Heart right ventricle (tissue), 16 donors: Measurements from ENCODE around the gene NPHP4. TPM values are rescaled to one million over a fixed set of nuclear protein-coding genes. Genes with fewer than 3 reads are reported as not detected.

Experiments used
- ATAC-seq, 8 donors: fragments of 200-7000 bp; cut with Tn5 transposase; one replicate each; pipeline ENCODE4 v1.9.1; 2020; ENCODE audit warnings: mild to moderate bottlenecking in 8 of 8, moderate library complexity in 8 of 8, moderate number of reproducible peaks in 1 of 8
- DNase-seq, 2 donors: peaks; one replicate each; pipeline ENCODE4 v3.0.0-alpha.2; 2020
- H3K27ac ChIP-seq, 10 donors: fragments of 200-600 bp; sonication (generic) in 2 of 10; one replicate each; pipeline versions ENCODE4 v1.5.0 to v1.8.0; 2020 to 2022; ENCODE audit warnings: mild to moderate bottlenecking in 3 of 10
- H3K27me3 ChIP-seq, 7 donors: fragments of 200-600 bp; one replicate each; pipeline ENCODE4 v1.8.0; 2021 to 2022; ENCODE audit warnings: mild to moderate bottlenecking in 2 of 7
- H3K36me3 ChIP-seq, 9 donors: fragments of 200-600 bp; sonication (generic) in 1 of 9; one replicate each; pipeline versions ENCODE4 v1.5.0 to v1.8.0; 2020 to 2022; ENCODE audit warnings: mild to moderate bottlenecking in 2 of 9
- H3K4me1 ChIP-seq, 9 donors: fragments of 200-600 bp; sonication (generic) in 1 of 9; one replicate each; pipeline versions ENCODE4 v1.5.0 to v1.8.0; 2020 to 2022; ENCODE audit warnings: mild to moderate bottlenecking in 4 of 9
- H3K4me3 ChIP-seq, 10 donors: fragments of 200-600 bp; sonication (generic) in 2 of 10; one replicate each; pipeline versions ENCODE4 v1.5.0 to v1.8.0; 2020 to 2022; ENCODE audit warnings: mild to moderate bottlenecking in 7 of 10, moderate library complexity in 2 of 10
- H3K9me3 ChIP-seq, 11 donors: fragments of 200-600 bp in 10 of 11; sonication (generic) in 2 of 11; one replicate each; pipeline versions ENCODE4 v1.5.0 to v1.8.0; 2013 to 2022; ENCODE audit warnings: mild to moderate bottlenecking in 2 of 11, control low read depth in 1 of 11, moderate library complexity in 1 of 11
- WGBS, 2 donors: extraction: QIAGEN DNeasy Blood & Tissue Kit; methylation state at CpG; one replicate each; pipeline ENCODE4 v1.1.7; 2013; ENCODE audit warnings: inconsistent platforms in 1 of 2; 5-methylcytosine and 5-hydroxymethylcytosine counted together
- intact Hi-C, 10 donors: fragments of 100-400 bp; cut with DNase I; formaldehyde crosslinking; loops; one replicate each; pipeline versions ENCODE4 v1.11.1 to v1.14.2; 2022
- polyA plus RNA-seq, 2 donors: library from polyadenylated mRNA; stranded (reverse); fragments of 200-250 nt; gene quantifications; one replicate each; pipeline ENCODE4 v1.2.3, GENCODE V29; 2013
- total RNA-seq, 10 donors: library from RNA; stranded (reverse); fragmentation: NEBNext Ultra II Directional in 3 of 10; extraction: Animal tissue kit (Norgen Biotek cat#: 25700) in 3 of 10; gene quantifications; one replicate each; pipeline versions ENCODE4 v1.2.1 to v1.2.4, GENCODE V29; 2021 to 2023
- TF ChIP-seq, protein P1 (sequence below), 9 donors: fragments of 200-600 bp; sonication (generic) in 2 of 9; IDR thresholded peaks; one replicate each; pipeline versions ENCODE4 v1.5.0 to v1.8.0; 2021 to 2022; ENCODE audit warnings: antibody characterized with exemption in 9 of 9, mild to moderate bottlenecking in 5 of 9, moderate library complexity in 1 of 9
- donor health status: Arrhythmogenic right ventricular cardiomyopathy.
- donor health status: ischemic (EF 13 %, LVEDD 7.1; RV severe dilation, severe dysfunction).
- donor health status: healthy with polysubstance abuse.
- donor health status: DM: no; HTN: yes; CAD: no.
- donor health status: DM: no; HTN: no; CAD: no.
- donor health status: ischemic (EF 25% LVEDD 6.9; RV normal size, moderate dysfunction).
- donor health status: ischemic (EF 25% LVEDD 5.7; RV mildly dilated, moderate dysfunction).
- donor health status: healthy.
- donor health status: DM: yes; HTN: yes; CAD: no.
- donor health status: Ischemic cardiomyopathy.
- donor health status: ischemic (EF 35%, LVEDD 5.7; RV mildly dilated, moderate dysfunction).
- donor health status: nonischemic (EF 11% LVEDD 7.7; RV severe dilation, severe dysfunction).
- donor health status: DM: yes; HTN: yes; CAD: no.
- donor health status: PGD.
- donor health status: ischemic (EF 29% LVEDD 5.4; RV normal size, mild dysfunction).
- donor health status: nonischemic (EF 23%, LVEDD 6.1; RV moderate dilation, normal function).

Gene NPHP4
- total and polyA plus RNA-seq, 12 donors, result 2.4 to 5.7 (median 3.3) TPM

DNA sequence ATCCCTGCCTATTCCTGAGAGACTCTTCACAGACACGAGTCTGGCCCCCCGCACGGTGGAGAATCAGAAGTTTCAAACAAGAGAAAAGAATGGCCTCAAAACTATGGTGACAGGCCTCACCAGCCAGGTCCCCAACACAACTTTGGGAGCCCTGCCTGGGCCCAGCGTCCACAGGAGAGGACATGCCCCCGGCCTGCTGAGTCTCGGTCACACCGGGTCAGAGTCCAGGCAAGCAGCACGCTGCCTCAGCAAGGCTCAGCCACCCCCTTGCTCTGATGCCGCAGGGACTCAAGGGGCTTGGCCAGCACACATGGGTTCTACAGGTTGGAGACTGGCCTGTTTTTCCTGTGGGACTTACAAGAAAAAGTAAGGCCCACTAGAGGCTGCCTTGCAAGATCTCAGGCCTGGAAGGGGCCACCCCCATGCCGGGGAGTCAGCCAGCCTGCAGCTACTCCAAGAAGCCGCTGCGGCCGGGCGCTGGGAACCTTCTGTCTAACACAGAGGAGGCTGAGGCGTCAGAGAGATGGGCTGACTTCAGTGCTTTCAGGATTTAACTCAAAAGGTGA is 116.8 kb downstream of the NPHP4 start:
- WGBS, 2 donors, result 93 to 94% methylated on average over 15 of the region's 15 CpGs
- intact Hi-C loops, result no loop called here
- no peaks in the 10 kb centered on the region for H3K27me3 ChIP-seq
- TF ChIP-seq, protein P1, sequence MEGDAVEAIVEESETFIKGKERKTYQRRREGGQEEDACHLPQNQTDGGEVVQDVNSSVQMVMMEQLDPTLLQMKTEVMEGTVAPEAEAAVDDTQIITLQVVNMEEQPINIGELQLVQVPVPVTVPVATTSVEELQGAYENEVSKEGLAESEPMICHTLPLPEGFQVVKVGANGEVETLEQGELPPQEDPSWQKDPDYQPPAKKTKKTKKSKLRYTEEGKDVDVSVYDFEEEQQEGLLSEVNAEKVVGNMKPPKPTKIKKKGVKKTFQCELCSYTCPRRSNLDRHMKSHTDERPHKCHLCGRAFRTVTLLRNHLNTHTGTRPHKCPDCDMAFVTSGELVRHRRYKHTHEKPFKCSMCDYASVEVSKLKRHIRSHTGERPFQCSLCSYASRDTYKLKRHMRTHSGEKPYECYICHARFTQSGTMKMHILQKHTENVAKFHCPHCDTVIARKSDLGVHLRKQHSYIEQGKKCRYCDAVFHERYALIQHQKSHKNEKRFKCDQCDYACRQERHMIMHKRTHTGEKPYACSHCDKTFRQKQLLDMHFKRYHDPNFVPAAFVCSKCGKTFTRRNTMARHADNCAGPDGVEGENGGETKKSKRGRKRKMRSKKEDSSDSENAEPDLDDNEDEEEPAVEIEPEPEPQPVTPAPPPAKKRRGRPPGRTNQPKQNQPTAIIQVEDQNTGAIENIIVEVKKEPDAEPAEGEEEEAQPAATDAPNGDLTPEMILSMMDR (IDR thresholded peaks at IDR 0.05), result no peak
- H3K36me3 ChIP-seq, result peaks cover 0 to 78% (median 9%) of the 10 kb centered on the region in 9 donors
- peaks cover 0 to 13% (median 0%) of the 10 kb centered on the region in 11 donors for H3K9me3 ChIP-seq
- no peak overlapping the region for H3K4me3 ChIP-seq
- no peak for DNase-seq
- no peaks in the 10 kb centered on the region for H3K4me1 ChIP-seq
- ATAC-seq, result no peak
- no peak overlapping the region for H3K27ac ChIP-seq

DNA sequence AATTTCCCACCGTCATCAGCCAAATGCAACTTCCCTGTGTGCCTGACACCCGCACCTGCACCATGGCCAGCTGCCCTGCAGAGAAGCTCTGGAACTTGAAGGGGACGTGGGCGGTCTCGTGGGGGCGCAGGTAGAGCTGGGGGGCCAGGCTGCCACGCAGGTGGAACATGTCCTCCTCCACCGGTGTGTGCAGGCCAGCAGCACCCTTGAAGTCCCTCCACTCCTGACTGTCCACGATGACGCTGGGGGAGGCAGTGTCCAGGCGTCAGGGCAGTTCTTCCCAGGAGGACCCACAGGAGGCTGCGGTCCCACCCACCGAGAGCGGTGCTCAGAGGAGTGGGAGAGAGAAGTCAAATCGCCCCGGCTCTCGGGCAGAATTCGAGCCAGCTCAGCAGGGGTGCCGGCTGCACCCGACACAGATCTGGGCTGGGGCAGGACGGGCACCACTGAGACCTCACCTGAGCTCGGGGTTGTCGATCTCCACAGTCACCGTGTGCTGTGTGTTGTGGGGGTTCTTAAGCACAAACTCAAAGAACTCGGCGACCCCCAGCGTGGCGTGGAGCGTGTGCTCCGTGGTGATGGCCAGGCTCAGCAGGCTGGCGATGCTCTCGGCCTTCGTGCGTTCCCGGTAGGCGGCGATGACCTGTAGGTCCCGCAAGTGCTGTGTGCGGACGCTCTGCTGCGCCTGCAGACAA is 117.7 kb downstream of the NPHP4 start:
- TF ChIP-seq, protein P1 (IDR thresholded peaks at IDR 0.05), result no peak
- Histone ChIP-seq H3K27ac (no peak overlapping the region), H3K36me3 (peaks cover 0 to 76% (median 9%) of the 10 kb centered on the region in 9 donors), H3K9me3 (peaks cover 0 to 5% (median 0%) of the 10 kb centered on the region in 11 donors), H3K4me3 (no peak overlapping the region), H3K27me3 (no peaks in the 10 kb centered on the region), H3K4me1 (no peaks in the 10 kb centered on the region)
- intact Hi-C loops, result no loop called here
- ATAC-seq (no peak), DNase-seq (no peak)
- 95 to 97% methylated on average over 41 of the region's 41 CpGs for WGBS, 2 donors

DNA sequence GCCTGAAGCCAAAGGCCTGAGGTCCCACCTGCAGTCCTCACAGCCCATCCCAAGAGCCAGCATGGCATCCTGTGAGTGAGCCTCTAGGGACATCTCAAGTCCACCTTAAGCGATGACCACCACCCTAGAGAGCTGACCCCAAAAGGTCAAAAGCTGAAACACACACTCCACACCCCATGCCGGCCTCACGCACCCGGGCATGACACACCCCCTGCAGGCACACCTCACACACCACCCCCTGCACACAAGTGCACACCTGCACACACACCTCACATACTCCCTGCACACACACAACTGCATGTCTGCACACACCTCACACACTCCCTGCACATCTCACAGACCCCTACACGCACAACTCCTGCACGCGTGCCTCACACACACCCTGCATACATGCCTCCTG is 118.7 kb downstream of the NPHP4 start:
- 95 to 96% methylated on average over 7 of the region's 7 CpGs for WGBS, 2 donors
- H3K36me3 ChIP-seq, result peaks cover 0 to 66% (median 4%) of the 10 kb centered on the region in 9 donors

DNA sequence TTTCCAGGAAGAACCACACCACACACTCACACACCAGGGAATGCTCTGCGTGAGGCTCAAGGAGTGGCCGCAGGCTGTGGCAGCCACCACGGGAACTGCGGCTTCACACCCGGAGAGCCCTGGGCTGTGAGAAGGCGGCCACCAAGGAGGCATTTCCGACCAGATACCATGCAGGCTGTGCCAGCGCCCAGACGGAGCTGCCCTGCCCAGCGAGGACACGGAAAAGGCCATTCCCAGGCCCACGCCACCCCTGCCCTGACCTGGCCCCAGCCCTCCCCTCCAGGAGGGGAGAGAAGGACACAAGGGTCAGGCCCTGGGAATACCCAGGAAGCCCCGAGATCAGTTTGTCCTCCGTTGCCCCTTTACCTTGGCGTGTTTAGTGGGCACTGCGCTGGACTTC is 119.3 kb downstream of the NPHP4 start:
- Histone ChIP-seq H3K4me3 (no peak overlapping the region), H3K27me3 (no peaks in the 10 kb centered on the region), H3K4me1 (no peaks in the 10 kb centered on the region), H3K27ac (no peak overlapping the region), H3K9me3 (peaks cover 0 to 5% (median 0%) of the 10 kb centered on the region in 11 donors), H3K36me3 (peaks cover 0 to 66% (median 4%) of the 10 kb centered on the region in 9 donors)
- DNase-seq (no peak), ATAC-seq (peak in 1 of 8 donors; percentile 21)
- 96 to 97% methylated on average over 16 of the region's 16 CpGs for WGBS, 2 donors
- TF ChIP-seq, protein P1 (IDR thresholded peaks at IDR 0.05), result no peak
- intact Hi-C loops, result no loop called here

More for the DNA sequence above, 118.7 kb downstream of the NPHP4 start:
- intact Hi-C loops, result no loop called here
- TF ChIP-seq, protein P1 (IDR thresholded peaks at IDR 0.05), result no peak
- no peak for ATAC-seq
- Histone ChIP-seq H3K27me3 (no peaks in the 10 kb centered on the region), H3K27ac (no peak overlapping the region), H3K4me1 (no peaks in the 10 kb centered on the region), H3K4me3 (no peak overlapping the region), H3K9me3 (peaks cover 0 to 5% (median 0%) of the 10 kb centered on the region in 11 donors)
- DNase-seq, result no peak
